C1 segment of cervical spinal cord (tissue), 14 donors: Measurements from ENCODE around the gene DBF4B.
A peak's percentile ranks its signal among the peaks of the same experiment; 100 is the strongest.
"Not testable (repeated sequence)": the region's sequence is repeated elsewhere in the genome, so short reads cannot be mapped to it uniquely, and the experiment has no call there.

Experiments used
- DNase-seq, 14 donors: peaks; one replicate each; lab custom pipeline; 2025; lab: John Stamatoyannopoulos, UW

Gene DBF4B

GRCh38 chr17:44726121-44726520, 17.7 kb downstream of the DBF4B start:
- DNase-seq, result not testable (repeated sequence)

- DNase-seq, result peak in 1 of 14 donors; percentile 57
Measured at GRCh38 chr17:44733753-44734152, 25.3 kb downstream of the DBF4B start.

GRCh38 chr17:44734272-44734671, 25.8 kb downstream of the DBF4B start:
- DNase-seq, result no peak

GRCh38 chr17:44736551-44737240, 28.2 kb downstream of the DBF4B start:
- DNase-seq, result peak in 2 of 14 donors; percentile 31 to 91

- no peak for DNase-seq
Measured at GRCh38 chr17:44738214-44738906, 29.9 kb downstream of the DBF4B start.

GRCh38 chr17:44741316-44741715, 32.9 kb downstream of the DBF4B start:
- peak in 1 of 14 donors; percentile 66 for DNase-seq

- DNase-seq, result no peak
Measured at GRCh38 chr17:44745301-44745700, 36.8 kb downstream of the DBF4B start.

GRCh38 chr17:44745738-44746137, 37.3 kb downstream of the DBF4B start:
- DNase-seq, result not testable (repeated sequence)

GRCh38 chr17:44747566-44747965, 39.1 kb downstream of the DBF4B start:
- DNase-seq, result no peak

- peak in 1 of 14 donors; percentile 66 for DNase-seq
Measured at GRCh38 chr17:44749076-44749979, 40.9 kb downstream of the DBF4B start.

- DNase-seq, result no peak
Measured at GRCh38 chr17:44749980-44750318, 41.5 kb downstream of the DBF4B start.

GRCh38 chr17:44751331-44751730, 42.9 kb downstream of the DBF4B start:
- DNase-seq, result no peak

- no peak for DNase-seq
Measured at GRCh38 chr17:44751806-44752205, 43.3 kb downstream of the DBF4B start.

GRCh38 chr17:44752953-44753861, 44.7 kb downstream of the DBF4B start:
- no peak for DNase-seq

GRCh38 chr17:44754276-44754675, 45.8 kb downstream of the DBF4B start:
- DNase-seq, result no peak

GRCh38 chr17:44755180-44755579, 46.7 kb downstream of the DBF4B start:
- not testable (repeated sequence) for DNase-seq

GRCh38 chr17:44757045-44757917, 48.8 kb downstream of the DBF4B start:
- DNase-seq, result no peak

GRCh38 chr17:44757918-44758413, 49.5 kb downstream of the DBF4B start:
- DNase-seq, result no peak

GRCh38 chr17:44758414-44759085, 50.1 kb downstream of the DBF4B start, which contains the start of gene ADAM11:
TSS of gene ADAM11 (plus strand) at chr17:44758988. CDS start at chr17:44759200, 212 bp downstream.
- DNase-seq, result peak in 1 of 14 donors; percentile 38
